ENCODE results near the gene GABBR2. TPM values are rescaled to one million over a fixed set of nuclear protein-coding genes. Genes with fewer than 3 reads are reported as not detected.

The GABBR2 gene
- total and polyA plus RNA-seq, 2 of the 8 experiments (the other 6 are each of a cell fraction or from before 2014, with no cell fraction given): 0.50 to 1.2 TPM

- H3K79me1 ChIP-seq (ENCODE audit: low read depth, low read length): no peaks in the 10 kb centered on the region
- H3K23me2 ChIP-seq (ENCODE audit: low read depth, low read length): no peaks in the 10 kb centered on the region
- no peak overlapping the region for H2BK15ac ChIP-seq (ENCODE audit: low read length)
- H3K79me2 ChIP-seq (ENCODE audit: control insufficient read depth in 1 of 2, insufficient read depth in 2 of 2, low read length in 2 of 2): no peaks in the 10 kb centered on the region
- H4K5ac ChIP-seq (ENCODE audit: insufficient read length, low read depth, low read length): no peak overlapping the region
- no peak overlapping the region for H3K9ac ChIP-seq (replicated peaks in 1 of 4; ENCODE audit: extremely low read depth in 1 of 4, low read depth in 3 of 4, low read length in 3 of 4)
- H2BK120ac ChIP-seq (replicated peaks; ENCODE audit: low read depth, low read length): no peak overlapping the region
- no peak overlapping the region for H3K56ac ChIP-seq (replicated peaks; ENCODE audit: insufficient read length, low read depth, low read length)
- H3K4me3 ChIP-seq (ENCODE audit: extremely low read depth in 1 of 4, insufficient read depth in 2 of 4, low read depth in 3 of 4, low read length in 4 of 4): no peak overlapping the region
- no peak overlapping the region for H2BK12ac ChIP-seq (ENCODE audit: low read depth, low read length)
- no peaks in the 10 kb centered on the region for H3K9me3 ChIP-seq (ENCODE audit: insufficient read depth in 2 of 2, low read depth in 1 of 2, low read length in 1 of 2)
- H2AK5ac ChIP-seq (ENCODE audit: low read depth, low read length): no peak overlapping the region
- H4K20me1 ChIP-seq (replicated peaks in 1 of 2; ENCODE audit: control insufficient read depth in 1 of 2, insufficient read depth in 2 of 2, low read length in 2 of 2): no peaks in the 10 kb centered on the region
- H3K36me3 ChIP-seq (ENCODE audit: control insufficient read depth in 2 of 4, insufficient read depth in 4 of 4, low read length in 3 of 4): no peaks in the 10 kb centered on the region
- H3K4me2 ChIP-seq (ENCODE audit: insufficient read depth in 1 of 2, low read depth in 2 of 2, low read length in 2 of 2): no peak overlapping the region
- FAIRE-seq: no peak
- no peak for DNase-seq (ENCODE audit: low read depth in 1 of 2, low spot score in 2 of 2)
- no peak overlapping the region for H2BK20ac ChIP-seq (ENCODE audit: low read length)
- no peak overlapping the region for H4K8ac ChIP-seq (ENCODE audit: extremely low read depth, insufficient read depth, low read length)
- H3K27me3 ChIP-seq (replicated peaks in 1 of 4; ENCODE audit: control insufficient read depth in 3 of 4, extremely low read depth in 1 of 4, insufficient read depth in 3 of 4, low read length in 3 of 4): no peaks in the 10 kb centered on the region
- no peak overlapping the region for H4K91ac ChIP-seq (replicated peaks; ENCODE audit: insufficient read length, low read length)
- no peak overlapping the region for H3K18ac ChIP-seq (ENCODE audit: extremely low read depth, low read length)
- H2BK5ac ChIP-seq (ENCODE audit: low read depth, low read length): no peak overlapping the region
- ChIA-PET POLR2A (ENCODE audit: partially characterized antibody) (no interaction called here), CTCF (ENCODE audit: partially characterized antibody) (interaction anchor here (0.6 to 1.5 kb wide), 3 partner anchors 8 to 81 kb away, joined by 3 to 7 read pairs (median 4); no protein-coding TSS in a partner anchor)
- H2AFZ ChIP-seq (ENCODE audit: low read length): no peak overlapping the region
- H3K4me1 ChIP-seq (replicated peaks in 1 of 4; ENCODE audit: control insufficient read depth in 3 of 4, insufficient read depth in 4 of 4, low read length in 3 of 4): no peaks in the 10 kb centered on the region; a peak in 2 of 7 replicates
- no peak overlapping the region for H3K14ac ChIP-seq (ENCODE audit: insufficient read length)
- H3K4ac ChIP-seq (replicated peaks; ENCODE audit: insufficient read length, low read depth, low read length): no peak overlapping the region
- no peak overlapping the region for H3K27ac ChIP-seq (ENCODE audit: low read depth, low read length)
- H3K23ac ChIP-seq (ENCODE audit: insufficient read length): no peak overlapping the region
- TF ChIP-seq CHD2 (IDR thresholded peaks at IDR 0.05; ENCODE audit: low read length): no peak
- TF ChIP-seq GTF2F1 (IDR thresholded peaks at IDR 0.05; ENCODE audit: borderline replicate concordance, low read depth, low read length): no peak
- no peak for TF ChIP-seq CEBPB (IDR thresholded peaks at IDR 0.05; ENCODE audit: low read depth, low read length)
- TF ChIP-seq CBX8 (IDR thresholded peaks at IDR 0.05; ENCODE audit: borderline replicate concordance, low read depth, low read length): no peak
- TF ChIP-seq USF2 (IDR thresholded peaks at IDR 0.05; ENCODE audit: low read length): no peak
- no peak for TF ChIP-seq EGR1 (IDR thresholded peaks at IDR 0.05; ENCODE audit: borderline replicate concordance, low read depth, low read length)
- no peak for TF ChIP-seq HDAC2 (IDR thresholded peaks at IDR 0.05; ENCODE audit: borderline replicate concordance in 1 of 2, low read depth in 2 of 2, low read length in 2 of 2)
- no peak for TF ChIP-seq JUND (IDR thresholded peaks at IDR 0.05; ENCODE audit: low read length)
- TF ChIP-seq ZNF274 (IDR thresholded peaks at IDR 0.05; ENCODE audit: borderline replicate concordance, extremely low read depth, low read length): no peak
- no peak for TF ChIP-seq HDAC6 (IDR thresholded peaks at IDR 0.05; ENCODE audit: low read depth, low read length)
- TF ChIP-seq KDM4A (IDR thresholded peaks at IDR 0.05; ENCODE audit: low read depth, low read length, severe bottlenecking): no peak
- no peak for TF ChIP-seq RBBP5 (IDR thresholded peaks at IDR 0.05; ENCODE audit: borderline replicate concordance, low read depth, low read length)
- no peak for TF ChIP-seq MAFK (IDR thresholded peaks at IDR 0.05; ENCODE audit: low read depth, low read length)
- TF ChIP-seq EZH2 (IDR thresholded peaks at IDR 0.05; ENCODE audit: low read depth, low read length, severe bottlenecking): no peak
Measured at GRCh38 chr9:98373609-98374008, 335.1 kb downstream of the GABBR2 start.

All from H1 (cell line).